HCEC 1CT (cell line): Measurements from ENCODE around the gene AUTS2.

Experiments used
- DNase-seq: peaks from one replicate; pipeline ENCODE4 v3.0.0-alpha.2; 2017

Gene AUTS2

DNA sequence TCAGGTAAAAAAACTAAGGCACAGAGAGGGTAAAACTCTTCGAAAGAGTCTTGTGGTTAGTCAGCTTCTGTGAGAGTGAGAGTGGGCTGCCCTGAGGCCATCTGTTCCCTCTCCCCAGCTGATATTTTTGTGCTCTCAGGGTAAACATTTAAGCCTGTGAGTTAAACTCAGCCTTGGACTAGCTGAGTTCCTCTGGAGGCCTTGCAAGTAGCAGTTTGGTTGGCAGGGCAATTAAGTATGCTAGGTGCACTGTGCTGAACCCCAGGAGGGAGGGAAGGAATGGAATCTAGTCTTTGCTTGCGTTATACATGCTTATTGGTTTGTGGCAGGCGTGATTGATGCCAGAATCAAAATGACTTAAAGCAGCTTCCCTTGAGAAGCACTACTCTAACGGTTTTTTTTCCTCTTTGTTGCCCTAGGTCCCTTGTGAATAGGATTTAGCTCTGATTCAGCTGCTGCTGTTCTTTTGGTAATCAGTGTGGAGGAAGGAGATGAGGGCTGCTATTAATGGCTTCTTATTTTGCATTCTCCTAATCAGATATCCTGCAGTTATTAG lies 140.2 kb downstream of the AUTS2 start:
- no peak for DNase-seq

GRCh38 chr7:69739190-69739589 lies 140.9 kb downstream of the AUTS2 start:
- no peak for DNase-seq

DNA sequence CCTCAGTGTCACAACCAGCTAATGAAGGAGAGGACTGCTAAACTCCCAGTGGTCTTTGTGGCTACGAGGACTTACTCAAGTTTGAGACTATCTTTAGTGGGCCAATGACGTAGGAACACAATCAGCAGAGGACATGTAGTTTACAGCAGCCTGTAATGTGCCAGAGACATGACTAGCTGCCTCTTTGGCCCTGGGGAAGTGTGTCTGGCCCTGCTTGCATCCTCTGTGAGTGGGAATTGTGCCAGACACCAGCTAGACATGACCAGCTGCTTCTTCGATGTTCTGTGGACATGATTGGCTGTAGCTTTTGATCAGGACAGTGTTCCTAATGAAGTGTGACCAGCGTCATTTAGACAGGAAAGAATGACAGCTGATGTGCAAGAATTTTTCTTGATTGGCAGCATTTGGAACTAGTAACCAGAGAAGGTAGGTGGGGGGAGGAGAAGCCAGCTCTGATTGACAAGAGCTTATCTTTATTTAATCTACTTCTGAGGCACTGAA lies 141.7 kb downstream of the AUTS2 start:
- DNase-seq, result no peak

DNA sequence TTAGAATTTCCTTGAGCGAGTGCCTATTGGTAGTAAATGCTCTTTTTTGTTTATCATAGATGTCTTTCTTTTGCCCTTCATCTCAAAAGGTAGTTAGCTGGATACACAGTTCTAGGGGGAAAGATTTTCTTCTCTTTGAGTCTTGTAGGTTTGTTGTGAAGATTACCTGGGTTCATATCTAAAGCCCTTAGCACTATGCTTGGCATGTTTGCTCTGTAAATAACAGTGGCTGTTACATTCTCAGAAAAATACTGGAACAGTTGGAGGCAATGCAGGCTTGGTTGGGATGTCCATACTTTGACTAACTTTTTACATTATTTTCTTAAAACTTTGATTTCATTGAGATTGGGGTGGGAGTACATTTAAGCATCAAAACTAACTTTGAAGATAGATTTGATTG lies 144.0 kb downstream of the AUTS2 start:
- DNase-seq, result no peak

- DNase-seq, result no peak
These were observed 145.2 kb downstream of the AUTS2 start for GRCh38 chr7:69743436-69743835.

DNA sequence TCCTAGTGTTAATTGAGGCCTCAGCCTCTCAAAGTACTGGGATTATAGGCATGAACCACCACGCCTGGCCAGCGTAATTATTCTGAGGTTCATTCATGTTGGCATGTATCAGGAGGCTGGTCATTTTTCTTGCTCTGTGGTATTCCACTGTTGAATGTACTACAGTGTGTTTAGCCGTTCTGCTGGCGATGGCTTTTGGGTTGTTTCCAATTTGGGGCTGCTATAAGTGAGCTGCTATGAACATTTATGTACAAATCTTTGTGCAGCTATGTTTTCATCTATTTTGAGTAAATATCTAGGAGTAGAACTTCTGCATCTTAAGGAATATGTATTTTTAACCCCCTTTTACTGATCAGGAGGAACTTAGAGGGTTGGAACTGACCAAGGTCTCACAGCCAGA lies 145.8 kb downstream of the AUTS2 start:
- no peak for DNase-seq

GRCh38 chr7:69746383-69746782 lies 148.1 kb downstream of the AUTS2 start:
- no peak for DNase-seq

- no peak for DNase-seq
These were observed 148.9 kb downstream of the AUTS2 start for GRCh38 chr7:69747144-69747543.

- DNase-seq, result no peak
These were observed 150.3 kb downstream of the AUTS2 start for GRCh38 chr7:69748530-69748929.

DNA sequence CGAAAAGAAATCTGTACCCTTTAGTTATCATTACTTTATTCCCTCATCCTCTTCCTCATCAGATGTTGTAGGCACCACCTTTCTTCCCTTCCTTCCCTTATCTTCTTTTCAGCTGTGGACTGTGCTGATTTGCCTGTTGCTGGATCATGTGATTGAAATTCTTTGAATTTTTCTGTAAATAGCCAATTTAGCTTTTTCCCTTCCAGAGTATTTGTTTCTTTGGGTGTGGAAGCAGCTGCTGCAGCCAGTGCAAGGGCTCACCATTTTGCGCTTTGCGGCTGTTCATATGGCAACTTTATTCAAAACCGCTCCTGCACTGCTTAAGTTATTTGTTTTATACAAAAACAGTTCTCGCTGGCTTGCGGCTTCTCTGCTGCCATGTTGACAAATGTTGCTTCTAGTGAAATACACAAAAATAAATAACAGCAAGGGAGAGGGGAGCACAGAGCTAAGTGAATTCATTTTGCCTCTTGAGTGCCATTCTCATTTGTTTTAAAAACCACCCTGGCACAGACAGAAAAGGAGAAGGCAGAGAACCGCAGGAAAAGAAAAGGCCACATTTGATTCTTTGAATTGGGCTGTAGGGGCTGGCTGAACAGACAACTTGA lies 151.2 kb downstream of the AUTS2 start:
- no peak for DNase-seq

- DNase-seq, result no peak
These were observed 151.7 kb downstream of the AUTS2 start for GRCh38 chr7:69749994-69750393.

DNA sequence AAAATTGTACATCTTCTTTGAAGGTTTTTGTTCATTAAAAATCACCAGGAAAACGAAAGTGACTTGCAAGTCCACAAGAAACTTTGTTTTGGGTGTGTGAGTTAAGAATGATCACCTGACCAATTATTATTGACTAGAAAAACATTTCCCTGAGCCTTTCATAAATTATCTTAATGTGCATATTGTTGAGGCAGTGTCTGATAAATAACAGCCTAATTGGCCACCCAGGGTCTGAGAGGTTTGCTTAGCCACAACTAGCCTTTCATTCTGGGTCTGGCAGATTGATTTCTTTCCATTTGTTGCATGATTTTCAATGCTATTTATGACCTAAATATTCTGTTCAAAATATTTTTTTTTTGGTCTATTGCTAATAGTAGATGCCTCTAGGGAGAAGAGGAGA lies 152.8 kb downstream of the AUTS2 start:
- no peak for DNase-seq

DNA sequence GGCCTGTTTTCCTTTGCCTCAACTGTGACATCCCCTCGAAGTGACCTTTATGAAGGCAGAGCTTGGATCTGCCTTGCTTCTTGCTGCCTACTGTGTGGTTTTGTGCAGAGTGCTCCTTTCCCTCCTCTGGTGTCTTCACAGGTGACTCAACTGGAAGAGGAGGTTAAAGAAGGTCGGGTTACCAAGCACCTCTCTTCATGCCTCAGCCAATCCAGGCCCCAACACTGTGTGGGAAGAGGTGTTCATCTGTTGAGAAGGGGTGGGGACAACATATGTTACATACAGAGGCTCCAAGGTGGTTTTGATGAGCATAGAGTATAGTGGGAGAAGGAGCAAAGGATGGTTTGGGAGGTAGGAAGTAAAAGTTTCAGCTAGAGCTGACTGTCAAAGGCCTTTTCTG lies 155.7 kb downstream of the AUTS2 start:
- no peak for DNase-seq

GRCh38 chr7:69754476-69754875 lies 156.2 kb downstream of the AUTS2 start:
- no peak for DNase-seq

GRCh38 chr7:69756235-69756634 lies 158.0 kb downstream of the AUTS2 start:
- DNase-seq, result no peak

DNA sequence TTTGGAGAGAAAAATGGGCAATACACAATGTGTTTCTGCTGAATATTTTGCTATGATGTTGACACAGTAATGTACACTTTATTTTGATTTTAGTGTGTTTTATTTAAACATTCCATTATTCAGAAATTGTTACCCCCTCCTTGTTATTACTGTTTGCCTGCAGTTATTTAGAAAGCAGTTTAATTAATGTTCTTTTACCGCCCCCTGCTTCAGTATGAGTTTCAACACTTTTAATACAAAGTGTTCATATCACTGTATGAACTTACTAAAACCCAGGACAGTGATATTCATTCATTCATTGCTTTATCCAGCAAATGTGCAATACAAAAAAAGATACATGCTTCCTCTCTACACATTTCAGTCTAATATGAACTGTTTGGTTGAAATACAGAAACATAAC lies 159.3 kb downstream of the AUTS2 start:
- DNase-seq, result no peak

DNA sequence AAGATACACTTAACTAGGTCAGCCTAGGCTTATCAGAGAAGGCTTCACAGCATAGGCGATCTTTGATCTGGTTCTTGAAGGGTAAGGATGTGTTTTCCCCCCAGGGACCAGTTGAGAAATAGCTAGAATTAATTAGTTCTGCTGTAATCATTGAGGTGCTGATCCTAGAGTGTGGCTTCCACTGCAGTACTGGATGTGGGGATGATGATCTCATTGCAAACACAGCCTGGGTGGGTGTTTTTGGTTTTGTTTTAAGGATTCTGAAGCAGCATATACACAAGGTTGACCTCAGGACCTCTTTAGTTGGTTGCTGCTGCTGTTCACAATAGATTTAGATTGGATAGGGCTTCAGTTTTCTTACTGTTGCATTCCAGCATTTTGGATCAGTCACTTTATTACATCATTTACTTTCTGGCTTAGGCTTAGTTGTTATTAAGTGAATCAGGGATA lies 159.7 kb downstream of the AUTS2 start:
- DNase-seq, result no peak

DNA sequence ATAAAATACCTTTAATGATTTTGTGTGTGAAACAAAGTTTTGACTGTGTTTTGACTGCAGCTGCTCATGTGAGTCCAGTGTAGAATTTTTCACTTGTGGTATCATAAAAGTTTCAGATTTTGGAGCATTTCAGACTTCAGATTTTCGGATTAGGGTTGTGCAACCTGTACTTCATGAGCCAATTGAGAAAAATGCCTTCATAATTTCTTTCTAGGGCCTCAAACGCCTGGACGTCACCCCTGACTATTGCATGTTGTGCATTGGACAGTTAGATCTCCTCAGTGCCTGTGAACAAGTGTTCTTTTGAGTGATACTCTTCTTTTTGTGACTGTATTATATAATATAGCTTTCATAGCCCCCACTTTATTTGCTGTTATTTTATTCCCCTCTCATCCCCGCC lies 161.1 kb downstream of the AUTS2 start:
- no peak for DNase-seq

DNA sequence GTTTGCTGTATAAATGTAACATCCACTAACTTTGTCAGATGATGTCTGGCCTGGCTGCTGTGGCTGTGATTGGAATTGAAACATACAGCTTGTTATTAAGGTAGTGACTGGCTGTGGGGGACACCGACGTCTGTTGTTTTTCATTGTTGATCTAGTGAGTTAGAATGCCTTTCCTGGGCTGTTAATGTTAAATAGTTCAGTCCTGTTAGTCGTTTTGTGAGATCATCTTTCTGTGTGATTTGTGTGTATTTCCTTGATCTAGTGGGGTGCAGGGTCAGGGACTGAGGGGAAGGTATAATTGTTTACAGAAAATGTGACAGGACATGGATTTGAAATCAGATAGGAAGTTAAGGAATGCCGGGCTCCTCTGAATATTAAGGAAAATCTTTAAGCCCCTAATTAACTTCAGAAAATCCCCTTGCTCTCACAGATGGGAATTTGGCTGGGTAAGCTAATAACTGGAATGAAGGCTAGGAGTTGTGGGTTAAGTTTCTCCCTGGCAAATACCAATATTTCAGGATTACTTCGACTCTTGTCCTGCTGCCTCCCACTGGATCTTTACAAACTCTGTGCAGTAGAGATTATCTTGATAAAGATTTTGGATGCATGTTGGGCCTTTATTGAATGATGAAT lies 163.1 kb downstream of the AUTS2 start:
- DNase-seq, result no peak

- no peak for DNase-seq
These were observed 164.6 kb downstream of the AUTS2 start for GRCh38 chr7:69762821-69763352.

- no peak for DNase-seq
These were observed 165.2 kb downstream of the AUTS2 start for GRCh38 chr7:69763513-69763912.

DNA sequence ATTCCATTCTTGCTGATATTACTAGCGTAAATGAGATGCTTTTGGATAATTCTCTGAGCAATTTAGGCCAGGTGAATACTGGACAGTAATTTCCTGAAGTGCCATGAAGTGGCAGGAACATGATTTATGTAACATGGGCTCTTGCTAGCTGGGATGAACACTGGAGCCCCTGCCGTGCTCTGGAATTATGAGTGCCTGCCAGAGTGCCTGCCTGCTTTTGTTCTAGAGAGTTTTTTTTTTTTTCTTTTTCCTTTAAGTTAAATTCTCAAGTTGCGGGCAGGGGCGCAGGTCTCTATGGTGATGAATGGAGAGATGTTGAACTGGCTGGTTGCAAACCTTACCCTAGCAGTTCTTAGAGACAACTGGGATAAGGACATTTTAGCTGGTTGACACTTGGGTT lies 165.9 kb downstream of the AUTS2 start:
- DNase-seq, result no peak

DNA sequence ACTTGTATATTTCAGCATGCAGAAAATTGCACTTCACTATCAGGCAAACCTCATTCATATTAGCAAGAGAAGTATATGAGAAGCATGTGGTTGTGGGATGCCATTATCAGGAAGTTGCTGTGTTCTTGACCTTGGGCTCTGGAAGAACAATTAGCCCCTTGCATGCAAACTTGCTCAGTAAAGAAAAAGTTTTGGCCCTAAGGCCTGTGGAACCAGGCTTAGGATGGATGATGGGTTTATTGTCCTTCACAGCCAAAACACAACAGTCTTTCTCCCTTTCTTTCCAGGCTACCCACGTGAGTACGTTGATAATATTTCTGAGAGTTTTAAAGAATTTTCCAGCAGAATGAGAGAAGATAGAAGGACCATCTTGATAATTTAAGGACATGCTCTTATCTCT lies 166.4 kb downstream of the AUTS2 start:
- DNase-seq, result no peak

- no peak for DNase-seq
These were observed 167.6 kb downstream of the AUTS2 start for GRCh38 chr7:69765879-69766278.
